Heart left ventricle (tissue), 16 donors: ENCODE measurements around the gene IPO7. TPM values are rescaled to one million over a fixed set of nuclear protein-coding genes. Genes with fewer than 3 reads are reported as not detected.

ENCODE experiments used
- ATAC-seq, 4 donors: fragments of 200-7000 bp; cut with Tn5 transposase; one replicate each; pipeline ENCODE4 v1.9.1; 2020 to 2022; ENCODE audit warnings: moderate library complexity in 4 of 4, mild to moderate bottlenecking in 3 of 4, moderate number of reproducible peaks in 1 of 4
- DNase-seq, 5 donors: peaks; one replicate each; pipeline ENCODE4 v3.0.0-alpha.2; 2020
- H3K27ac ChIP-seq, 12 donors: fragments of 200-600 bp; sonication (generic) in 4 of 12; one replicate each; pipeline versions ENCODE4 v1.5.0 to v1.8.0; 2016 to 2022; ENCODE audit warnings: mild to moderate bottlenecking in 2 of 12
- H3K27me3 ChIP-seq, 9 donors: fragments of 200-600 bp; sonication (generic) in 2 of 9; one replicate each; pipeline versions ENCODE4 v1.5.1 to v1.8.0; 2016 to 2022; ENCODE audit warnings: mild to moderate bottlenecking in 3 of 9
- H3K36me3 ChIP-seq, 9 donors: fragments of 200-600 bp; sonication (generic) in 2 of 9; one replicate each; pipeline versions ENCODE4 v1.5.0 to v1.8.0; 2018 to 2022; ENCODE audit warnings: mild to moderate bottlenecking in 2 of 9
- H3K4me1 ChIP-seq, 12 donors: fragments of 200-600 bp; sonication (generic) in 4 of 12; one replicate each; pipeline versions ENCODE4 v1.5.0 to v1.8.0; 2016 to 2022; ENCODE audit warnings: mild to moderate bottlenecking in 3 of 12
- H3K4me3 ChIP-seq, 12 donors: fragments of 200-600 bp; sonication (generic) in 4 of 12; one replicate each; pipeline versions ENCODE4 v1.5.0 to v1.8.0; 2017 to 2022; ENCODE audit warnings: mild to moderate bottlenecking in 9 of 12, moderate library complexity in 4 of 12
- H3K9me3 ChIP-seq, 12 donors: fragments of 200-600 bp; sonication (generic) in 4 of 12; one replicate each; pipeline versions ENCODE4 v1.5.0 to v1.8.0; 2016 to 2022; ENCODE audit warnings: mild to moderate bottlenecking in 1 of 12
- CTCF ChIP-seq, 12 donors: fragments of 200-600 bp; sonication (generic) in 4 of 12; IDR thresholded peaks; one replicate each; pipeline versions ENCODE4 v1.5.0 to v1.8.0; 2018 to 2022; ENCODE audit warnings: antibody characterized with exemption in 12 of 12, mild to moderate bottlenecking in 5 of 12
- POLR2A ChIP-seq, 2 donors: fragments of 450-650 bp; IDR thresholded peaks; one replicate each; pipeline ENCODE4 v1.6.1; 2017; ENCODE audit warnings: antibody characterized with exemption in 2 of 2, mild to moderate bottlenecking in 2 of 2, moderate library complexity in 2 of 2
- WGBS, 4 donors: extraction: QIAGEN DNeasy Blood & Tissue Kit in 2 of 4; methylation state at CpG; one replicate each; pipeline versions ENCODE4 v1.1.5 to v1.1.7; 2013 to 2018; 5-methylcytosine and 5-hydroxymethylcytosine counted together
- intact Hi-C, 10 donors: fragments of 100-400 bp; cut with DNase I; formaldehyde crosslinking; loops; one replicate each; pipeline versions ENCODE4 v1.11.1 to v1.14.2; 2022
- polyA plus RNA-seq, 2 donors: library from polyadenylated mRNA; stranded (reverse); fragments of 200-250 nt; gene quantifications; one replicate each; pipeline ENCODE4 v1.2.3, GENCODE V29; 2013
- total RNA-seq, 9 donors: library from RNA; depleted of rRNA in 2 of 9; stranded (reverse); fragments of >200 nt in 2 of 9; fragmentation: NEBNext Ultra II Directional in 3 of 9; extraction: Animal tissue kit (Norgen Biotek cat#: 25700) in 3 of 9; gene quantifications; one replicate each; pipeline versions ENCODE4 v1.1.0 to v1.2.4, GENCODE V29; 2016 to 2023
- donor health status: ischemic (EF 13 %, LVEDD 7.1; RV severe dilation, severe dysfunction).
- donor health status: healthy with polysubstance abuse.
- donor health status: DM: no; HTN: yes; CAD: no.
- donor health status: DM: no; HTN: no; CAD: no.
- donor health status: ischemic (EF 25% LVEDD 6.9; RV normal size, moderate dysfunction).
- donor health status: ischemic (EF 25% LVEDD 5.7; RV mildly dilated, moderate dysfunction).
- donor health status: healthy.
- donor health status: DM: yes; HTN: yes; CAD: no.
- donor health status: ischemic (EF 35%, LVEDD 5.7; RV mildly dilated, moderate dysfunction).
- donor health status: nonischemic (EF 11% LVEDD 7.7; RV severe dilation, severe dysfunction).
- donor health status: DM: yes; HTN: yes; CAD: no.
- donor health status: PGD.
- donor health status: ischemic (EF 29% LVEDD 5.4; RV normal size, mild dysfunction).
- donor health status: nonischemic (EF 23%, LVEDD 6.1; RV moderate dilation, normal function).

Gene IPO7
- total and polyA plus RNA-seq, 11 donors, result 25.6 to 200 (median 141) TPM

DNA sequence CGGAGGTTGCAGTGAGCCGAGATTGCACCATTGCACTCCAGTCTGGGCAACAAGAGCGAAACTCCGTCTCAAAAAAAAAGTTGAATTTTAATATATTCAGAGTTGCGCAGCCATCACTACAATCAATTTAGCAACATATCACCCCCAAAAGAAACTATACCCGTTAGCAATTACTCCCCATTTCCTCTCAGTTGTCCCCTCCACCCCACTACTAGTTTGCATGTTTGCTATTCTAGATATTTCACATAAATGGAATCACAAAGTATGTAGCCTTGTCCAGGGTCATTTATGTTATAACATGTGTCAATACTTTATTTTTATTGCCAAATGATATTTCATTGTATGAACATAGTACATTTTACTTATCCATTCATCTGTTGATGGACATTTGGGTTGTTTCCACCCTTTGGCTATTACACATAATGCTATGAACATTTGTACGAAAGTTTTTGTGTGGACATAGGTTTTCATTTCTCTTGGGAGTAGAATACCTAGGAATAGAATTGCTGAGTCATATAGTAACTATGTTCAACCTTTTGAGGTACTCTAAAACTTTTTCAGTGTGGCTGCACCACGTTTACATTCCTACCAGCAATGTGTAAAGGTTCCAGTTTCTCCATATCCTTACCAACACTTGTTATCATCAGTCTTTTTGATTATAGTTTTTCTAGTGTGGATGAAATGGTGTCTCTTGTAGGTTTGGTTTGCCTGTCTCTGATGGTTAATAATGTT lies 78.5 kb downstream of the IPO7 start:
- WGBS, 4 donors, result 87 to 93% (median 90%) methylated on average over 8 of the region's 8 CpGs
- Histone ChIP-seq H3K4me3 (no peak overlapping the region), H3K36me3 (no peaks in the 10 kb centered on the region), H3K27ac (peak overlapping the region in 5 of 12 donors; percentile 4 to 100 (median 98)), H3K9me3 (no peaks in the 10 kb centered on the region), H3K4me1 (peaks cover 0 to 27% (median 20%) of the 10 kb centered on the region in 12 donors), H3K27me3 (no peaks in the 10 kb centered on the region)
- no peak for ATAC-seq
- TF ChIP-seq POLR2A (IDR thresholded peaks at IDR 0.05), result no peak
- no peak for TF ChIP-seq CTCF (IDR thresholded peaks at IDR 0.05)
- DNase-seq, result no peak
- intact Hi-C loops, result loop anchor here in 4 of 10 donors (5.0 to 10.0 kb wide), 6 partner anchors 109 to 496 kb away; partner anchors contain the start of genes TMEM41B (in 2 of the 4), DENND5A (in 1 of the 4) and WEE1 (in 1 of the 4)

- intact Hi-C loops, result no loop called here
- no peak for TF ChIP-seq POLR2A (IDR thresholded peaks at IDR 0.05)
- no peak for TF ChIP-seq CTCF (IDR thresholded peaks at IDR 0.05)
- Histone ChIP-seq H3K4me1 (no peaks in the 10 kb centered on the region), H3K4me3 (no peak overlapping the region), H3K9me3 (no peaks in the 10 kb centered on the region), H3K27me3 (no peaks in the 10 kb centered on the region), H3K36me3 (peaks cover 0 to 60% (median 44%) of the 10 kb centered on the region in 9 donors), H3K27ac (no peak overlapping the region)
- ATAC-seq (no peak), DNase-seq (no peak)
- 86 to 94% (median 92%) methylated on average over 4 of the region's 4 CpGs for WGBS, 4 donors
These were observed 86.3 kb downstream of the IPO7 start for GRCh38 chr11:9470765-9471164.

DNA sequence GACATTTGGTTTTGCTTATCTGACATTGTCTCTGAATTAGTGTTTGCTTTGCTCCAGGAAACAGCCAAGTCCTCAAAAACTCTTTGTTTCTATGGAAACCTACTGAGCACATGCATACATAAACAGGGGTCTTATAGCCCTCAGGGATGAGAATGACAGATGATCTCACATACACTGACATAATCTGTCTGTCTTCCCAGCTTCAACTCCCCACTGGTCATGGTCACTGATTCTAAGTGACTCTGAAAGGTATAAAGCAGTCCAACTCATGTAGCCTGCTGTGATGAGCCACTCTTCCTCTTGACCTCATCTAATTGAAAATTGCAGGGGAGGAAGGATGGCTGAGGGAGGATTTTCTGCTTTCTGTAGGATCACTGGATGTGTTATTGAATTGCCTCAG lies 89.0 kb downstream of the IPO7 start:
- H3K27ac ChIP-seq, result no peak overlapping the region
- no peak overlapping the region for H3K4me3 ChIP-seq
- TF ChIP-seq CTCF (IDR thresholded peaks at IDR 0.05) (no peak), POLR2A (IDR thresholded peaks at IDR 0.05) (no peak)
- DNase-seq, result no peak
- H3K36me3 ChIP-seq, result peaks cover 0 to 79% (median 67%) of the 10 kb centered on the region in 9 donors
- H3K27me3 ChIP-seq, result no peaks in the 10 kb centered on the region
- no peaks in the 10 kb centered on the region for H3K4me1 ChIP-seq
- H3K9me3 ChIP-seq, result no peaks in the 10 kb centered on the region
- no peak for ATAC-seq
- intact Hi-C loops, result no loop called here

- Histone ChIP-seq H3K4me1 (no peaks in the 10 kb centered on the region), H3K27ac (no peak overlapping the region), H3K27me3 (no peaks in the 10 kb centered on the region), H3K36me3 (peaks cover 0 to 93% (median 82%) of the 10 kb centered on the region in 9 donors), H3K4me3 (no peak overlapping the region), H3K9me3 (no peaks in the 10 kb centered on the region)
- DNase-seq, result no peak
- 76 to 93% (median 85%) methylated on average over 2 of the region's 2 CpGs for WGBS, 4 donors
- TF ChIP-seq CTCF (IDR thresholded peaks at IDR 0.05) (no peak), POLR2A (IDR thresholded peaks at IDR 0.05) (no peak)
- ATAC-seq, result no peak
- intact Hi-C loops, result no loop called here
These were observed 95.4 kb downstream of the IPO7 start for GRCh38 chr11:9479899-9480298.
